OCI-LY3 (cell line): ENCODE measurements around the gene BLID.

Experiments
- EZH2phosphoT487 ChIP-seq: fragments of 200-600 bp; shearing (Covaris generic); IDR thresholded peaks from 2 replicates; pipeline ENCODE4 v1.6.1; 2018; ENCODE audit warnings: antibody characterized with exemption, mixed run types, low read depth
- TF ChIP-seq, protein P1 (sequence below): fragments of 200-600, 300-600 bp; sonication (generic); IDR thresholded peaks from 2 replicates; pipeline ENCODE4 v1.5.1; 2014; ENCODE audit warnings: antibody characterized with exemption, low read length, low read depth

DNA sequence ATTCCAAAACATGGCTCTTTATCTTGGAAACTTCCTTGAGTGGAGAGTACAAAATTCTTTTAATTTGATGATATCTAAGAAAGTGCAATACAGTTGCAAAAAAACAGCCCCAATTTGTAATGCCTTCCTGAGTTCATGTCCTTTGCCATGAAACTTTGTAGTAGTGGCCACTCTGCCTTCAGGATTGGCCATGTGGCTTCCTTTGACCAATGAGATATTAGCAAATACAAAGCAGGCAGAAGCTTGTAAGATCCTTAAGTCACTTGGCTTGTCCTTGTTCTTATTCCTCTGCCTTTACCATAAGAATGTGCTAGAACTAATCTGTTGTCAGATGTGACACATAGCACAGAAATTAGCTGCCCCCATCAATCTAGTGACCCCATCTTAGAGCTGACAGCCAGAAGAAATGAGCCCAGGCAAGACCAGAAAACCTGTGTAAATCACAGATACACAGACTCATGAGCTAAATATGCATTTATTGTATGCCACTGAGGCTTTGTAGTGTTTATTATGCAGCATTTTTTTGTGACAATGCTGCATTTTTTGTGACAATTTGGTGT, 29.8 kb upstream of the BLID start:
- TF ChIP-seq, protein P1, sequence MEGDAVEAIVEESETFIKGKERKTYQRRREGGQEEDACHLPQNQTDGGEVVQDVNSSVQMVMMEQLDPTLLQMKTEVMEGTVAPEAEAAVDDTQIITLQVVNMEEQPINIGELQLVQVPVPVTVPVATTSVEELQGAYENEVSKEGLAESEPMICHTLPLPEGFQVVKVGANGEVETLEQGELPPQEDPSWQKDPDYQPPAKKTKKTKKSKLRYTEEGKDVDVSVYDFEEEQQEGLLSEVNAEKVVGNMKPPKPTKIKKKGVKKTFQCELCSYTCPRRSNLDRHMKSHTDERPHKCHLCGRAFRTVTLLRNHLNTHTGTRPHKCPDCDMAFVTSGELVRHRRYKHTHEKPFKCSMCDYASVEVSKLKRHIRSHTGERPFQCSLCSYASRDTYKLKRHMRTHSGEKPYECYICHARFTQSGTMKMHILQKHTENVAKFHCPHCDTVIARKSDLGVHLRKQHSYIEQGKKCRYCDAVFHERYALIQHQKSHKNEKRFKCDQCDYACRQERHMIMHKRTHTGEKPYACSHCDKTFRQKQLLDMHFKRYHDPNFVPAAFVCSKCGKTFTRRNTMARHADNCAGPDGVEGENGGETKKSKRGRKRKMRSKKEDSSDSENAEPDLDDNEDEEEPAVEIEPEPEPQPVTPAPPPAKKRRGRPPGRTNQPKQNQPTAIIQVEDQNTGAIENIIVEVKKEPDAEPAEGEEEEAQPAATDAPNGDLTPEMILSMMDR: no peak
- TF ChIP-seq EZH2phosphoT487: no peak
